WTC11 (cell line): Measurements from ENCODE around the gene CLEC14A. TPM values are rescaled to one million over a fixed set of nuclear protein-coding genes. Genes with fewer than 3 reads are reported as not detected.

Experiments used
- ATAC-seq: fragments of 200-7000 bp; cut with Tn5 transposase; 2 replicates; pipeline ENCODE4 v1.10.0; 2021; ENCODE audit warnings: mild to moderate bottlenecking, moderate library complexity
- CTCF ChIA-PET: fragments of 300-600 bp; sonication (Branson Sonifier 250); formaldehyde crosslinking; loops from one replicate; lab custom pipeline; 2021; ENCODE audit warnings: antibody characterized with exemption; lab: Charles Lee
- POLR2A ChIA-PET: fragments of 350-600 bp; sonication (Branson Sonifier 250); formaldehyde crosslinking; loops from one replicate; lab custom pipeline; 2021; ENCODE audit warnings: antibody characterized with exemption; lab: Charles Lee
- DNase-seq: peaks from one replicate; pipeline ENCODE4 v3.0.0; 2021; ENCODE audit warnings: low spot score
- H3K27ac Mint-ChIP-seq: 2 replicates; pipeline ENCODE4 v1.8.0; 2021; ENCODE audit warnings: mixed read lengths
- H3K27me3 Mint-ChIP-seq: 2 replicates; pipeline ENCODE4 v1.8.0; 2021; ENCODE audit warnings: low read depth, mild to moderate bottlenecking, moderate library complexity, mixed read lengths
- H3K36me3 Mint-ChIP-seq: 2 replicates; pipeline ENCODE4 v1.8.0; 2021; ENCODE audit warnings: mixed read lengths
- H3K4me1 Mint-ChIP-seq: 2 replicates; pipeline ENCODE4 v1.8.0; 2022; ENCODE audit warnings: mixed read lengths
- H3K4me3 Mint-ChIP-seq: 2 replicates; pipeline ENCODE4 v1.8.0; 2021; ENCODE audit warnings: mild to moderate bottlenecking, moderate library complexity, mixed read lengths
- H3K9me3 Mint-ChIP-seq: 2 replicates; pipeline ENCODE4 v1.8.0; 2021; ENCODE audit warnings: mixed read lengths
- ETV6 ChIP-seq: sonication (generic); formaldehyde crosslinking; IDR thresholded peaks from 2 replicates; pipeline ENCODE4 v1.8.1; 2022; ENCODE audit warnings: mild to moderate bottlenecking, missing genetic modification reagents
- FOXJ3 ChIP-seq: sonication (generic); formaldehyde crosslinking; IDR thresholded peaks from 2 replicates; pipeline ENCODE4 v1.9.0; 2021; ENCODE audit warnings: missing genetic modification reagents, mild to moderate bottlenecking, borderline replicate concordance
- HMGA2 ChIP-seq: fragments of 250-450 bp; sonication (Bioruptor Pico); IDR thresholded peaks from 2 replicates; pipeline ENCODE4 v1.4.0; 2021; ENCODE audit warnings: mild to moderate bottlenecking, moderate library complexity
- JUN ChIP-seq: sonication (generic); formaldehyde crosslinking; IDR thresholded peaks from 2 replicates; pipeline ENCODE4 v1.8.0; 2023; ENCODE audit warnings: mild to moderate bottlenecking, missing genetic modification reagents
- NFATC4 ChIP-seq: fragments of 250-450 bp; sonication (Bioruptor Pico); IDR thresholded peaks from 2 replicates; pipeline ENCODE4 v1.9.0; 2021; ENCODE audit warnings: mild to moderate bottlenecking
- NR2C2 ChIP-seq: sonication (generic); formaldehyde crosslinking; IDR thresholded peaks from 2 replicates; pipeline ENCODE4 v1.8.0; 2022; ENCODE audit warnings: mild to moderate bottlenecking, missing genetic modification reagents
- OVOL2 ChIP-seq: fragments of 250-450 bp; sonication (Bioruptor Pico); IDR thresholded peaks from 2 replicates; pipeline ENCODE4 v1.9.0; 2021; ENCODE audit warnings: mild to moderate bottlenecking, borderline replicate concordance
- PRRX2 ChIP-seq: fragments of 250-450 bp; sonication (Bioruptor Pico); IDR thresholded peaks from 2 replicates; pipeline ENCODE4 v1.8.0; 2021; ENCODE audit warnings: mild to moderate bottlenecking
- SMAD3 ChIP-seq: sonication (generic); formaldehyde crosslinking; IDR thresholded peaks from 2 replicates; pipeline ENCODE4 v1.8.0; 2022; ENCODE audit warnings: missing genetic modification reagents, mild to moderate bottlenecking, borderline replicate concordance
- SP1 ChIP-seq: sonication (generic); formaldehyde crosslinking; conservative IDR thresholded peaks from 2 replicates; pipeline ENCODE4 v1.8.1; 2022; ENCODE audit warnings: missing genetic modification reagents
- TP53 ChIP-seq: sonication (generic); formaldehyde crosslinking; IDR thresholded peaks from 2 replicates; pipeline ENCODE4 v1.8.1; 2023; ENCODE audit warnings: mild to moderate bottlenecking, missing genetic modification reagents
- ZNF121 ChIP-seq: sonication (generic); formaldehyde crosslinking; IDR thresholded peaks from 2 replicates; pipeline ENCODE4 v1.8.0; 2023; ENCODE audit warnings: missing genetic modification reagents
- total RNA-seq: library from RNA; stranded (reverse); gene quantifications from 3 replicates; pipeline ENCODE4 v1.2.3, GENCODE V29; 2021
- TF ChIP-seq, protein P1 (sequence below): sonication (generic); formaldehyde crosslinking; IDR thresholded peaks from 2 replicates; pipeline ENCODE4 v1.8.0; 2023; ENCODE audit warnings: missing genetic modification reagents, mild to moderate bottlenecking, borderline replicate concordance
- TF ChIP-seq, protein P2 (sequence below): sonication (generic); formaldehyde crosslinking; IDR thresholded peaks from 2 replicates; pipeline ENCODE4 v1.8.1; 2022; ENCODE audit warnings: low read depth, missing genetic modification reagents, borderline replicate concordance
- TF ChIP-seq, protein P3 (sequence below): sonication (generic); formaldehyde crosslinking; IDR thresholded peaks from 2 replicates; pipeline ENCODE4 v1.8.0; 2023; ENCODE audit warnings: mild to moderate bottlenecking, missing genetic modification reagents

The CLEC14A gene
- total RNA-seq, 1 experiment from 2014 or later = 0.15 TPM

DNA sequence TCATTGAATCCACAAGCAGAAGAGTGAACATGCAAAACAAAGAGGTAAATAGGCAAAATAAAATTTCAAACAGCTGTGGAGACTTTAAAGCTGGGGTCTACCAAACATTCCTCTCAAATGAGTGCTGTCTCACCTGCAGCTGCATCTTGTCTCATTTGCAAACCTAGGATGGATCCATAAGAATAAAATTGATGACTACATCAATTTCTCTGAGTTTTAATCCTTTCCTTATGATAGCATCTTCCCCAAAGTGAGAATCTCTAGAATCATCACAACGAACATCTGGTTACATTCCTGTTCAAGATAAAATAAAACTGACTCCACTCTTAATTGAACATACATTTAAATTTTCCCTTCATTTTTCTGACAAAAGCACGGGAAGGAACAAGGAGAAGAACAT is 29.9 kb downstream of the CLEC14A start (continued):
- TF ChIP-seq, protein P1, sequence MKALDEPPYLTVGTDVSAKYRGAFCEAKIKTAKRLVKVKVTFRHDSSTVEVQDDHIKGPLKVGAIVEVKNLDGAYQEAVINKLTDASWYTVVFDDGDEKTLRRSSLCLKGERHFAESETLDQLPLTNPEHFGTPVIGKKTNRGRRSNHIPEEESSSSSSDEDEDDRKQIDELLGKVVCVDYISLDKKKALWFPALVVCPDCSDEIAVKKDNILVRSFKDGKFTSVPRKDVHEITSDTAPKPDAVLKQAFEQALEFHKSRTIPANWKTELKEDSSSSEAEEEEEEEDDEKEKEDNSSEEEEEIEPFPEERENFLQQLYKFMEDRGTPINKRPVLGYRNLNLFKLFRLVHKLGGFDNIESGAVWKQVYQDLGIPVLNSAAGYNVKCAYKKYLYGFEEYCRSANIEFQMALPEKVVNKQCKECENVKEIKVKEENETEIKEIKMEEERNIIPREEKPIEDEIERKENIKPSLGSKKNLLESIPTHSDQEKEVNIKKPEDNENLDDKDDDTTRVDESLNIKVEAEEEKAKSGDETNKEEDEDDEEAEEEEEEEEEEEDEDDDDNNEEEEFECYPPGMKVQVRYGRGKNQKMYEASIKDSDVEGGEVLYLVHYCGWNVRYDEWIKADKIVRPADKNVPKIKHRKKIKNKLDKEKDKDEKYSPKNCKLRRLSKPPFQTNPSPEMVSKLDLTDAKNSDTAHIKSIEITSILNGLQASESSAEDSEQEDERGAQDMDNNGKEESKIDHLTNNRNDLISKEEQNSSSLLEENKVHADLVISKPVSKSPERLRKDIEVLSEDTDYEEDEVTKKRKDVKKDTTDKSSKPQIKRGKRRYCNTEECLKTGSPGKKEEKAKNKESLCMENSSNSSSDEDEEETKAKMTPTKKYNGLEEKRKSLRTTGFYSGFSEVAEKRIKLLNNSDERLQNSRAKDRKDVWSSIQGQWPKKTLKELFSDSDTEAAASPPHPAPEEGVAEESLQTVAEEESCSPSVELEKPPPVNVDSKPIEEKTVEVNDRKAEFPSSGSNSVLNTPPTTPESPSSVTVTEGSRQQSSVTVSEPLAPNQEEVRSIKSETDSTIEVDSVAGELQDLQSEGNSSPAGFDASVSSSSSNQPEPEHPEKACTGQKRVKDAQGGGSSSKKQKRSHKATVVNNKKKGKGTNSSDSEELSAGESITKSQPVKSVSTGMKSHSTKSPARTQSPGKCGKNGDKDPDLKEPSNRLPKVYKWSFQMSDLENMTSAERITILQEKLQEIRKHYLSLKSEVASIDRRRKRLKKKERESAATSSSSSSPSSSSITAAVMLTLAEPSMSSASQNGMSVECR = no peak
- TF ChIP-seq OVOL2 (CRISPR knock-in tag) = no peak
- TF ChIP-seq, protein P2, sequence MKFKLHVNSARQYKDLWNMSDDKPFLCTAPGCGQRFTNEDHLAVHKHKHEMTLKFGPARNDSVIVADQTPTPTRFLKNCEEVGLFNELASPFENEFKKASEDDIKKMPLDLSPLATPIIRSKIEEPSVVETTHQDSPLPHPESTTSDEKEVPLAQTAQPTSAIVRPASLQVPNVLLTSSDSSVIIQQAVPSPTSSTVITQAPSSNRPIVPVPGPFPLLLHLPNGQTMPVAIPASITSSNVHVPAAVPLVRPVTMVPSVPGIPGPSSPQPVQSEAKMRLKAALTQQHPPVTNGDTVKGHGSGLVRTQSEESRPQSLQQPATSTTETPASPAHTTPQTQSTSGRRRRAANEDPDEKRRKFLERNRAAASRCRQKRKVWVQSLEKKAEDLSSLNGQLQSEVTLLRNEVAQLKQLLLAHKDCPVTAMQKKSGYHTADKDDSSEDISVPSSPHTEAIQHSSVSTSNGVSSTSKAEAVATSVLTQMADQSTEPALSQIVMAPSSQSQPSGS (CRISPR knock-in tag) = no peak

DNA sequence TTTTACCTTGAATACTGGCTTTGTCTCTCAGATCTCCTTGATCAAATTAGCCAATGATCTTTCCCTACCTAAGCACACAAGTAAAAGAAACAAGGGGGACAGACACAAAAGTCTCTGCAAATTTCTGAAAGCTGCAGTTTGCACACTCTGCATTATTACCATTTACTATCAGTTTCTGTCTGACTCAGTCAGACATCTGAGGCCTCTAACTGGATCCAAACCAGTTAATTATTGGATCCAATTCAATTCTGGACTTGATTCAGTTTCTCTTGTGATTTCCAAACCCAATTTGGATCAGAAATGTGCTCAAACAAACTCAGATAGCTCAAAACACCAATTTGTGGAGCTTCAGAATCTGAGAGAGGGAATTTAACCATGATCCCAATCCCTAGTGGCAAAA is 31.6 kb downstream of the CLEC14A start:
- Mint-ChIP-seq H3K36me3 (no peaks in the 10 kb centered on the region), H3K27ac (no peak overlapping the region), H3K27me3 (peaks cover 64% of the 10 kb centered on the region), H3K4me3 (no peak overlapping the region), H3K9me3 (no peaks in the 10 kb centered on the region; the same call in 1 of the 2 replicates), H3K4me1 (peaks cover 34% of the 10 kb centered on the region)
- CTCF ChIA-PET = no interaction called here
- DNase-seq (no peak), ATAC-seq (no peak)
- TF ChIP-seq NFATC4 (CRISPR knock-in tag) (no peak), SMAD3 (CRISPR knock-in tag) (no peak), TP53 (CRISPR knock-in tag) (no peak), ZNF121 (CRISPR knock-in tag) (no peak), FOXJ3 (CRISPR knock-in tag) (no peak), HMGA2 (CRISPR knock-in tag) (no peak), PRRX2 (no peak), SP1 (no peak), ETV6 (CRISPR knock-in tag) (no peak), NR2C2 (CRISPR knock-in tag) (no peak), JUN (CRISPR knock-in tag) (no peak)
- TF ChIP-seq, protein P2 (CRISPR knock-in tag) = no peak
- TF ChIP-seq, protein P3, sequence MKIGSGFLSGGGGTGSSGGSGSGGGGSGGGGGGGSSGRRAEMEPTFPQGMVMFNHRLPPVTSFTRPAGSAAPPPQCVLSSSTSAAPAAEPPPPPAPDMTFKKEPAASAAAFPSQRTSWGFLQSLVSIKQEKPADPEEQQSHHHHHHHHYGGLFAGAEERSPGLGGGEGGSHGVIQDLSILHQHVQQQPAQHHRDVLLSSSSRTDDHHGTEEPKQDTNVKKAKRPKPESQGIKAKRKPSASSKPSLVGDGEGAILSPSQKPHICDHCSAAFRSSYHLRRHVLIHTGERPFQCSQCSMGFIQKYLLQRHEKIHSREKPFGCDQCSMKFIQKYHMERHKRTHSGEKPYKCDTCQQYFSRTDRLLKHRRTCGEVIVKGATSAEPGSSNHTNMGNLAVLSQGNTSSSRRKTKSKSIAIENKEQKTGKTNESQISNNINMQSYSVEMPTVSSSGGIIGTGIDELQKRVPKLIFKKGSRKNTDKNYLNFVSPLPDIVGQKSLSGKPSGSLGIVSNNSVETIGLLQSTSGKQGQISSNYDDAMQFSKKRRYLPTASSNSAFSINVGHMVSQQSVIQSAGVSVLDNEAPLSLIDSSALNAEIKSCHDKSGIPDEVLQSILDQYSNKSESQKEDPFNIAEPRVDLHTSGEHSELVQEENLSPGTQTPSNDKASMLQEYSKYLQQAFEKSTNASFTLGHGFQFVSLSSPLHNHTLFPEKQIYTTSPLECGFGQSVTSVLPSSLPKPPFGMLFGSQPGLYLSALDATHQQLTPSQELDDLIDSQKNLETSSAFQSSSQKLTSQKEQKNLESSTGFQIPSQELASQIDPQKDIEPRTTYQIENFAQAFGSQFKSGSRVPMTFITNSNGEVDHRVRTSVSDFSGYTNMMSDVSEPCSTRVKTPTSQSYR (CRISPR knock-in tag) = no peak
- POLR2A ChIA-PET = interaction anchor here (0.6 to 0.8 kb wide), 2 partner anchors 16 to 233 kb away, joined by 3 to 4 read pairs; partner anchors contain the start of gene SSTR1
